OCI-LY1 (cell line): ENCODE data around the gene TTC23.

ENCODE experiments used
- H2AFZ ChIP-seq: fragments of 200-600 bp; sonication (generic), shearing (Covaris generic); 2 replicates; pipeline ENCODE4 v1.6.0; 2014; ENCODE audit warnings: antibody characterized with exemption, mild to moderate bottlenecking, low read length
- H3F3A ChIP-seq: fragments of 200-600 bp; sonication (generic), shearing (Covaris generic); 2 replicates; pipeline ENCODE4 v1.6.0; 2014; ENCODE audit warnings: mild to moderate bottlenecking, antibody characterized with exemption, low read length, moderate library complexity; ENCODE audit not compliant: insufficient read depth
- H3K27ac ChIP-seq: fragments of 200-600 bp; sonication (generic); 2 replicates; pipeline ENCODE4 v1.5.1; 2014; ENCODE audit warnings: low read length, mixed run types, mild to moderate bottlenecking, low read depth; ENCODE audit not compliant: poor library complexity, severe bottlenecking
- H3K27me3 ChIP-seq: fragments of 200-600 bp; sonication (generic); 2 replicates; pipeline ENCODE4 v1.6.0; 2014; ENCODE audit warnings: antibody characterized with exemption, mild to moderate bottlenecking, low read length, moderate library complexity; ENCODE audit not compliant: insufficient read depth
- H3K36me3 ChIP-seq: fragments of 200-600 bp; sonication (generic); 2 replicates; pipeline ENCODE4 v1.6.1; 2014; ENCODE audit warnings: mild to moderate bottlenecking, antibody characterized with exemption, low read length, moderate library complexity, mixed read lengths; ENCODE audit not compliant: insufficient read depth
- H3K4me1 ChIP-seq: fragments of 200-600 bp; sonication (generic); 2 replicates; pipeline ENCODE4 v1.5.1; 2014; ENCODE audit warnings: mild to moderate bottlenecking, low read length, moderate library complexity; ENCODE audit not compliant: insufficient read depth, severe bottlenecking
- H3K4me2 ChIP-seq: fragments of 200-600 bp; sonication (generic), shearing (Covaris generic); 2 replicates; pipeline ENCODE4 v1.6.1; 2014; ENCODE audit warnings: low read length
- H3K4me3 ChIP-seq: fragments of 200-600 bp; sonication (generic); 2 replicates; pipeline ENCODE4 v1.5.1; 2014; ENCODE audit warnings: low read length, low read depth, mild to moderate bottlenecking, mixed read lengths; ENCODE audit not compliant: poor library complexity, severe bottlenecking
- H3K79me2 ChIP-seq: fragments of 200-600 bp; shearing (Covaris generic); 2 replicates; pipeline ENCODE4 v1.6.1; 2016; ENCODE audit warnings: mixed run types, low read length, mixed read lengths; ENCODE audit not compliant: insufficient read depth
- H3K9ac ChIP-seq: fragments of 200-600 bp; sonication (generic), shearing (Covaris generic); 2 replicates; pipeline ENCODE4 v1.6.1; 2014; ENCODE audit warnings: mild to moderate bottlenecking, low read length, mixed read lengths
- H3K9me2 ChIP-seq: fragments of 200-600 bp; sonication (generic), shearing (Covaris generic); 2 replicates; pipeline ENCODE4 v1.6.1; 2014; ENCODE audit warnings: low read depth, mild to moderate bottlenecking, low read length, mixed read lengths
- H3K9me3 ChIP-seq: fragments of 200-600 bp; shearing (Covaris generic); 2 replicates; pipeline ENCODE4 v1.6.1; 2014; ENCODE audit warnings: low read length, mixed read lengths
- H4K20me1 ChIP-seq: fragments of 200-600 bp; sonication (generic), shearing (Covaris generic); 2 replicates; pipeline ENCODE4 v1.6.0; 2016; ENCODE audit warnings: mild to moderate bottlenecking, low read length; ENCODE audit not compliant: insufficient read depth
- EZH2 ChIP-seq: fragments of 200-600 bp; sonication (generic), shearing (Covaris generic); IDR thresholded peaks from 2 replicates; pipeline ENCODE4 v1.8.0; 2017; ENCODE audit warnings: borderline replicate concordance, mixed run types, mild to moderate bottlenecking, antibody characterized with exemption, low read length, moderate library complexity, mixed read lengths
- TF ChIP-seq, protein P1 (sequence below): fragments of 200-600 bp; sonication (generic), shearing (Covaris generic); IDR thresholded peaks from 2 replicates; pipeline ENCODE4 v1.5.1; 2017; ENCODE audit warnings: mild to moderate bottlenecking, antibody characterized with exemption, low read length, moderate library complexity, mixed read lengths

The TTC23 gene

GRCh38 chr15:99098991-99099390 lies 150.4 kb downstream of the TTC23 start:
- Histone ChIP-seq H3K27ac (no peak overlapping the region), H3K9me3 (no peaks in the 10 kb centered on the region), H3K4me2 (no peak overlapping the region), H3K36me3 (no peaks in the 10 kb centered on the region), H3K4me1 (no peaks in the 10 kb centered on the region), H3K79me2 (no peaks in the 10 kb centered on the region), H3F3A (no peaks in the 10 kb centered on the region), H3K9me2 (no peaks in the 10 kb centered on the region), H3K4me3 (no peak overlapping the region), H3K27me3 (no peaks in the 10 kb centered on the region), H4K20me1 (no peaks in the 10 kb centered on the region), H2AFZ (no peak overlapping the region), H3K9ac (no peak overlapping the region)
- no peak for TF ChIP-seq EZH2
- TF ChIP-seq, protein P1, sequence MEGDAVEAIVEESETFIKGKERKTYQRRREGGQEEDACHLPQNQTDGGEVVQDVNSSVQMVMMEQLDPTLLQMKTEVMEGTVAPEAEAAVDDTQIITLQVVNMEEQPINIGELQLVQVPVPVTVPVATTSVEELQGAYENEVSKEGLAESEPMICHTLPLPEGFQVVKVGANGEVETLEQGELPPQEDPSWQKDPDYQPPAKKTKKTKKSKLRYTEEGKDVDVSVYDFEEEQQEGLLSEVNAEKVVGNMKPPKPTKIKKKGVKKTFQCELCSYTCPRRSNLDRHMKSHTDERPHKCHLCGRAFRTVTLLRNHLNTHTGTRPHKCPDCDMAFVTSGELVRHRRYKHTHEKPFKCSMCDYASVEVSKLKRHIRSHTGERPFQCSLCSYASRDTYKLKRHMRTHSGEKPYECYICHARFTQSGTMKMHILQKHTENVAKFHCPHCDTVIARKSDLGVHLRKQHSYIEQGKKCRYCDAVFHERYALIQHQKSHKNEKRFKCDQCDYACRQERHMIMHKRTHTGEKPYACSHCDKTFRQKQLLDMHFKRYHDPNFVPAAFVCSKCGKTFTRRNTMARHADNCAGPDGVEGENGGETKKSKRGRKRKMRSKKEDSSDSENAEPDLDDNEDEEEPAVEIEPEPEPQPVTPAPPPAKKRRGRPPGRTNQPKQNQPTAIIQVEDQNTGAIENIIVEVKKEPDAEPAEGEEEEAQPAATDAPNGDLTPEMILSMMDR = no peak

DNA sequence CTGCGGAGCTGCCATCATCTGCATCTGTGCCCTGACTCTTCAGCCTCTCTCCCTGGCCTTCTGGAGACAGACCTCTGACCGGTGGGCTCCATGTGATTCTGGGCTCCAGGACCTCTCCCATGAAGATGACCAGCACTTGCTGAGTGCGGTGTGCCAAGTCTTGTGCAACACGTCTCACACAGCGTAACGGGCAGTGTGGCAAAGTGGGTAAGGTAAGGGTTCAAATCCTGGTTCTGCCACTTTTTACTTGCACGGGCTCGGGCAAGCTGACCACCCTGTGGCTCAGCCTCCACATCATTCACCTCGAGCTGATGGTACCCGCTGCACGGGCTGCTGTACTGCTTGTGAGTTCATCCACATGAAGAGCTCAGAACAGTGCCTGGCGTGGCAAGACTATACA lies 151.0 kb downstream of the TTC23 start:
- Histone ChIP-seq H3K9me3 (no peaks in the 10 kb centered on the region), H3K4me2 (no peak overlapping the region), H3K27ac (no peak overlapping the region), H3K9ac (no peak overlapping the region), H3K4me3 (no peak overlapping the region), H2AFZ (no peak overlapping the region), H3K9me2 (no peaks in the 10 kb centered on the region), H3K36me3 (no peaks in the 10 kb centered on the region), H3K4me1 (no peaks in the 10 kb centered on the region), H3K79me2 (no peaks in the 10 kb centered on the region), H3F3A (no peaks in the 10 kb centered on the region), H3K27me3 (no peaks in the 10 kb centered on the region), H4K20me1 (no peaks in the 10 kb centered on the region)
- TF ChIP-seq, protein P1 = no peak
- TF ChIP-seq EZH2 = no peak

GRCh38 chr15:99097441-99098410 lies 151.7 kb downstream of the TTC23 start:
- H3K27me3 ChIP-seq = no peaks in the 10 kb centered on the region
- no peaks in the 10 kb centered on the region for H3K36me3 ChIP-seq
- H3K4me3 ChIP-seq = no peak overlapping the region
- no peak overlapping the region for H2AFZ ChIP-seq
- H3K9me3 ChIP-seq = no peaks in the 10 kb centered on the region
- H3K9me2 ChIP-seq = no peaks in the 10 kb centered on the region
- H4K20me1 ChIP-seq = no peaks in the 10 kb centered on the region
- H3K4me1 ChIP-seq = no peaks in the 10 kb centered on the region
- no peak overlapping the region for H3K4me2 ChIP-seq
- H3K27ac ChIP-seq = no peak overlapping the region
- no peak overlapping the region for H3K9ac ChIP-seq
- TF ChIP-seq EZH2 = no peak
- TF ChIP-seq, protein P1 = no peak
- H3K79me2 ChIP-seq = no peaks in the 10 kb centered on the region
- H3F3A ChIP-seq = no peaks in the 10 kb centered on the region
